Activated T-cell treated with anti-CD3 and anti-CD28 coated beads, Interleukin-2, amount 50 U/mL, for 48 hours (primary cell): ENCODE measurements around the gene ERVV-1.
"Not testable (repeated sequence)": the region's sequence is repeated elsewhere in the genome, so short reads cannot be mapped to it uniquely, and the experiment has no call there.

Experiments
- DNase-seq, 2 experiments: peaks; one replicate each; pipeline ENCODE4 v3.0.0-alpha.2; 2020

ERVV-1 gene

GRCh38 chr19:53028306-53028705 lies 14.6 kb downstream of the ERVV-1 start:
- not testable (repeated sequence) for DNase-seq

DNA sequence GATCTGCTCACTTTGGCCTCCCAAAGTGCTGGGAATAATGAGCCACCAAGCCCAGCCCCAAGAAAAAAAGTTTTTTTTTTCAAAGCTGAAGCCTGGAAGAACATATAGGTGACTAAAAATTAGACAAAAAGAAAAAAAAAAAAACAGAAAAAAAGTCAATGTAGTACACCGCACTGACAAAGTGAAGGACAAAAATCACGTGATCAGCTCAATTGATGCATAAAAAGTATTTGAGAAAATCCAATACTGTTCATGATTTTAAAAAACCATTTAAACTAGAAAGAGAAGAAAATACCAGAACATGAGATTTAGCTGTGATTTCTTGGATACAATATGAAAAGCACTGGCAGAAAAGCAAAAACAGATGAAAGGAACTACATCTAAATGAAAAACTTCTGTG lies 20.3 kb downstream of the ERVV-1 start:
- DNase-seq = no peak

DNA sequence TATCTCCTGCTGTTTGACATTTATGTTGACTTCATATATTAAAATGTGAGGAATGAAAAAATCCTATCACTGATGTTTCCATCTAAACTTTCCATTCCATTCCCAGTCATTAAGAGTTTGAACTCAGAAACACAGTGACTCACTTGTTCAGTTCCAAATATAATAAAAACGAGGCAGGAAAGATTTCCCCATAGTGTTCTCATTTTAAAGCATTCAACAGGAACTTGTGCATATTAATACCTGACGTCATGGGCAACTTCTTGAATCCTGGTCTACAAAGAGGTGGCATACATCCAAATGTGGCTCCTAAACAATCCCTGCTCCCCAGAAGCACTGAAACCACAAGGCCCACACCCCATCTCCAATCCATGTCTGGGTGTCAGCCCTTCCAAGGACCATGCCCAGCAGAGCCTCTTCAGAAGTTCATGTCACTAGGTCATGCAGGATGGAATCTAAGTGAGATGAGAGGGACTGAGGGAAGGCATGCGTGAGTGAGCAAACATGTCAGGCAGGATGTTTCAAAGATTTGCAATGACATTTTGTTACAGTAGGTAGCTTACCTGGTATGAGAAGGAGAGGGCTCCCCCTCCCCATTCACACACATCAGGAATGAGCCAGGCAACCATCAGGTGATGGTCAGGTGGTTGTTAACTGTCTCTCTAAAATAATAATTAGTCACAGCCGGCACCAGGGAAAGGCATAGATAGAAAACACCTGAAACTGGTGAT lies 21.4 kb downstream of the ERVV-1 start:
- DNase-seq = no peak

DNA sequence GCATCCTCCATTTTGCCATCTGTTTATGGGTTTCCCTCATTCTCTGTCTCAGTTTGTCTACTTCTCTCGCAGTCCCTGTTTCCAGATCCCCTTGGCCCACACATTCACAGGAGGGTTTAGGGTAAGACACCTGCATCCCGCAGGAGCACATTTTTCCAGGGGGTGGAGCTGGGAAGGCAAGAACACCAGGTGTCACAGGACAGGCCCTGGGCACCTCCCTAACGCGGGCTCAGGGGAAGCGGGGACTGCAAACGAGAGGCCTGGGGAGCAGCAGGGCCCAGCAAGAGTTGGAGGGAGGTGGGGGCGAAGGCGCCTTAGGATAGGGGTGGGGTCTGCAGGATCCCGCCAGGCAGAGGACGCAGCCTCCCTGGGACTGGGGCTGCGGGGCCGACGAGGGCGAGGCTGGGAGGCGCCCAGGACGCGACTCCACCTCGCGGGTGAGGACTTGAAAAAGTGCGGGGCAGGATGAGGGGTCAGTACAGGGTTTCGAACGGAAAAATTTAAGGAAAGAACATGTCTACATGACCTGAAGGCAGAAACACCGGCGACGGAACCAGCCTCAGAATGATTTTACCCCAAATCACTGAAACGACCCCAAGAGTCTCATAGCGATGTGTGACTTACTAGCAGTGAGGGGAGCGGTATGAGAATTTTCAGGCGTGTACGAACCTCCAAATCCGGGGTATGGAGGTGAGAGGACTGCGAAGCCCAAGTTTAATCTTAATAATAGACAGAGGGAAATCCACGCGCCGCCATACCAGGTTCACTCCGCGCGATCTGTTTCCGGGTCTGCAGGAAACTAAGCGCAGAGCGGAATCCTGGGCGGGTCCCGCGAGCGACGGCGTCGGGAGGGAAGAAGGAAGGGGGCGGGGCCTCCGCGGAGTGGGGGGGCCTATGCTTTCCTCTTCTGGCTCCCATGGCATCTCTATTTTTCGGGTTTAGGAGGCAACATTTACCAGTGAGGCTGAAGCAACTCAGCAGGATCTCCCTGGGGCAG lies 23.7 kb downstream of the ERVV-1 start:
- DNase-seq = peak in 1 of 2 experiments; percentile 35

DNA sequence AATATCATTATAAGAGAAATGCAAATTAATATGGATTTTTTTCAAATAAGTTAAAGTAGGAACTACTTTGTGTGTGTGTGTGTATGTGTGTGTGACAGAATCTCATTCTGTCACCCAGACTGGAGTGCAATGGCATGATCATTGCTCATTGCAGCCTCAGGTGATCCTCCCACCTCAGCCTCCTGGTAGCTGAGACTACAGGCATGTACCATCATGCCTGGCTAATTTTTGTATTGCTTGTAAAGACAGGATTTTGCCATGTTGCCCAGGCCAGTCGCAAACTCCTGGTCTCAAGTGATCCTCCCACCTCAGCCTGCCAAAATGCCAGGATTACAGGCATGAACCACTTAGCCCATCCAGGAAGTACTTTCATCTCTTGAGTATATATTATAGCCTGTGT lies 27.6 kb downstream of the ERVV-1 start:
- DNase-seq = no peak

DNA sequence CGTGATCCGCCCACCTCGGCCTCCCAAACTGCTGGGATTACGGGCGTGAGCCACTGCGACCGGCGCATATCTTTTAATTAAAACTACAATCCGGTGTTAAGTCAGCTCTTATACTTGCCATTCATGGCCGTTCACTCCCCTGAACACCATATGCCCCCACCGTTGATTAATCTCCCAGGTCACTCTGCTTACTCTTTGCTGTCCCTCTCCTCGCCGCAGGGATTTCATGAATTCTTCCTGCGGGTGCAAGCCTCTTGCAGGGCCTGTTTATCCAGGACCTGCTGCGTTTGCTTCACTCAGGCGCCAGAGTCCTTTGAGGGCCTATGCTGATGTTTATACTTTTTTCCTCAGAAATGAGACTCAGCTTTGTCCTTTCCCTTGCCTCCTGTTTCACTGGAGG lies 31.8 kb downstream of the ERVV-1 start:
- no peak for DNase-seq

DNA sequence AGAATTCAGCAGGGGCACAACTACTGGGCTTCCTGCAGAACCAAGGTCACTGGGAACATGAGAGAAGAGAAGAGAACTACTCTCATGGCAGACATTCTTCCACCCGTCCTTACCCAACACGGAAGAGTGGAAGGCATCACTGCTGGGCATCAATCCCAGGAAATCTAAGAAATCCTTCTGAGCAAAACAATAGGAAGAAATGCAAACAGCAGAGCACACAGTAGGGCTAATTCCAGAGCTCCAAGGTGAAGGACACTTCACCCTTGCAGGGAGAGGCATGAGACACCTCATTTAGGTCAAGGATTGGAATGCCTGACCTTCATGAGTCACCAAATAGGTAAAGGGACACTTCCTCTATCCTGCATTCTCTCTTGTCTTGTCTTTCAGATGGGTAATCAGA lies 33.7 kb downstream of the ERVV-1 start:
- no peak for DNase-seq

GRCh38 chr19:53055117-53055516 lies 41.4 kb downstream of the ERVV-1 start:
- DNase-seq = no peak

- DNase-seq = peak in 1 of 2 experiments; percentile 28
These were observed 44.3 kb downstream of the ERVV-1 start for GRCh38 chr19:53057904-53058580.
